GM12878 (cell line): Measurements from ENCODE around the gene TOX4. TPM values are rescaled to one million over a fixed set of nuclear protein-coding genes. Genes with fewer than 3 reads are reported as not detected.
A peak's percentile ranks its signal among the peaks of the same experiment; 100 is the strongest.
"Not testable (repeated sequence)": the region's sequence is repeated elsewhere in the genome, so short reads cannot be mapped to it uniquely, and the experiment has no call there.

Experiments
- ATAC-seq: fragments of 200-7000 bp; cut with Tn5 transposase; 3 replicates; pipeline ENCODE4 v1.9.1; 2020; ENCODE audit warnings: mild to moderate bottlenecking, moderate library complexity
- BruUV-seq: library from RNA; stranded (reverse); fragments of 400-500 nt; replicated peaks from 2 replicates; lab custom pipeline; 2021; lab: Mats Ljungman, UMichigan
- CTCF ChIA-PET: fragments of 300-600 bp; sonication (Branson Sonifier 250); formaldehyde crosslinking; extraction: SDS; loops from one replicate; lab custom pipeline; 2021; ENCODE audit warnings: inconsistent platforms; lab: Yijun Ruan, JAX
- POLR2A ChIA-PET: fragments of 350-600 bp; formaldehyde crosslinking; extraction: SDS; loops from one replicate; lab custom pipeline; 2021; ENCODE audit warnings: inconsistent platforms; lab: Charles Lee
- RAD21 ChIA-PET: fragments of 300-600 bp; sonication (Branson Sonifier 250); formaldehyde crosslinking; loops from one replicate; lab custom pipeline; 2023; ENCODE audit warnings: antibody characterized with exemption; ENCODE audit not compliant: unreplicated experiment; lab: Charles Lee
- SMC1A ChIA-PET: fragments of 300-600 bp; sonication (Branson Sonifier 250); formaldehyde crosslinking; loops from one replicate; lab custom pipeline; 2023; ENCODE audit not compliant: unreplicated experiment, uncharacterized antibody; lab: Charles Lee
- DNase-seq: peaks from one replicate; pipeline ENCODE4 v3.0.0-alpha.2; 2011; ENCODE audit warnings: low read depth, low spot score
- FAIRE-seq: peaks from 3 replicates; lab custom pipeline; 2011; peaks lifted over from hg19 to GRCh38; lab: Jason Lieb, UNC
- H2AFZ ChIP-seq: 2 replicates; pipeline ENCODE4 v1.6.0; 2011; ENCODE audit warnings: low read depth, low read length, control low read depth; ENCODE audit not compliant: control insufficient read depth
- H3K27ac ChIP-seq: 2 replicates; pipeline ENCODE4 v1.5.1; 2011; ENCODE audit warnings: control low read depth; ENCODE audit not compliant: control insufficient read depth, insufficient read depth
- H3K27me3 ChIP-seq, 2 experiments: replicated peaks in 1 of 2; 2 replicates each; pipeline versions ENCODE4 v1.6.0 to v1.6.1; 2011; ENCODE audit warnings: low read length in 1 of 2; ENCODE audit not compliant: control insufficient read depth in 2 of 2, insufficient read depth in 2 of 2
- H3K36me3 ChIP-seq, 2 experiments: 2 replicates each; pipeline ENCODE4 v1.5.1; 2011; ENCODE audit warnings: low read length in 1 of 2; ENCODE audit not compliant: control insufficient read depth in 2 of 2, insufficient read depth in 2 of 2
- H3K4me1 ChIP-seq: 2 replicates; pipeline ENCODE4 v1.6.1; 2011; ENCODE audit warnings: mild to moderate bottlenecking, low read length, moderate library complexity, mixed read lengths; ENCODE audit not compliant: control insufficient read depth, insufficient read depth
- H3K4me2 ChIP-seq: 2 replicates; pipeline ENCODE4 v1.6.0; 2011; ENCODE audit warnings: control low read depth; ENCODE audit not compliant: control insufficient read depth, insufficient read depth
- H3K4me3 ChIP-seq: fragments of 200-600 bp; sonication (generic); 2 replicates; pipeline ENCODE4 v1.5.1; 2016
- H3K79me2 ChIP-seq: 2 replicates; pipeline ENCODE4 v1.6.0; 2011; ENCODE audit warnings: low read length; ENCODE audit not compliant: control insufficient read depth, insufficient read depth
- H3K9ac ChIP-seq: 2 replicates; pipeline ENCODE4 v1.8.0; 2011; ENCODE audit warnings: low read length, control low read depth, mixed read lengths; ENCODE audit not compliant: control insufficient read depth, insufficient read depth
- H3K9me3 ChIP-seq: replicated peaks from 3 replicates; pipeline ENCODE4 v1.5.1; 2011; ENCODE audit warnings: mild to moderate bottlenecking, low read length; ENCODE audit not compliant: control insufficient read depth, insufficient read depth
- H4K20me1 ChIP-seq: 2 replicates; pipeline ENCODE4 v1.6.0; 2011; ENCODE audit not compliant: control insufficient read depth, insufficient read depth
- HSF1 ChIP-seq: fragments of 150-350 bp; IDR thresholded peaks from 2 replicates; pipeline ENCODE4 v1.6.1; 2014; ENCODE audit warnings: mild to moderate bottlenecking, low read depth, low read length
- NR2C1 ChIP-seq: fragments of 450-650 bp; IDR thresholded peaks from 2 replicates; pipeline ENCODE4 v1.6.1; 2017; ENCODE audit warnings: antibody characterized with exemption, mild to moderate bottlenecking, moderate library complexity
- POU2F2 ChIP-seq: IDR thresholded peaks from 3 replicates; pipeline ENCODE4 v1.6.1; 2011; ENCODE audit warnings: low read depth, mild to moderate bottlenecking, low read length, borderline replicate concordance
- USF1 ChIP-seq: IDR thresholded peaks from 2 replicates; pipeline ENCODE4 v1.6.1; 2011; ENCODE audit warnings: borderline replicate concordance, low read depth, mild to moderate bottlenecking, moderate library complexity, mixed read lengths, low read length; ENCODE audit not compliant: insufficient read depth; ENCODE audit errors: extremely low read length
- WGBS: methylation state at CpG from one replicate; pipeline ENCODE4 v1.1.6; 2016; ENCODE audit warnings: low lambda C conversion rate; ENCODE audit not compliant: insufficient replicate concordance, insufficient coverage; ENCODE audit errors: missing lambda C conversion rate; 5-methylcytosine and 5-hydroxymethylcytosine counted together
- in situ Hi-C: fragments of 300-500 bp; cut with MboI; formaldehyde crosslinking; loops from 9 replicates; pipeline ENCODE4 v1.14.3; 2018; ENCODE audit warnings: mixed read lengths
- intact Hi-C: fragments of 100-400 bp; cut with micrococcal nuclease; formaldehyde crosslinking; loops from one replicate; pipeline ENCODE4 v1.14.2; 2022; ENCODE audit not compliant: unreplicated experiment
- polyA plus RNA-seq, 11 experiments: library from polyadenylated mRNA; depleted of rRNA in 4 of 11; unstranded in 6 of 11; stranded (reverse) in 5 of 11; fragments of >200 nt; fragmentation: Nextera tagmentation in 4 of 11; fragmentation: Illumina TruSeq in 1 of 11; extraction: Ambion mirVana in 4 of 11; extraction: Trizol in 1 of 11; gene quantifications; 1 replicate in 1 of 11; 2 replicates in 10 of 11; pipeline versions ENCODE4 v1.2.1 to v1.2.3, GENCODE V29; 2011 to 2016; ENCODE audit warnings: inconsistent platforms in 2 of 11, missing spikeins in 2 of 11, low read depth in 1 of 11
- total RNA-seq, 4 experiments: library from RNA; depleted of rRNA in 3 of 4; stranded (reverse); fragments of >200 nt in 3 of 4; fragmentation: Illumina TruSeq in 1 of 4; extraction: Trizol in 1 of 4; gene quantifications; 2 replicates each; pipeline versions ENCODE4 v1.2.1 to v1.2.3, GENCODE V29; 2013 to 2021
- TF ChIP-seq, protein P1 (sequence below): IDR thresholded peaks from 2 replicates; pipeline ENCODE4 v1.6.1; 2012; ENCODE audit warnings: mild to moderate bottlenecking, low read depth, low read length

TOX4 gene
- total and polyA plus RNA-seq, 10 of the 15 experiments (the other 5 are each of a cell fraction or from before 2014, with no cell fraction given) = 18.4 to 113 (median 55.2) TPM

GRCh38 chr14:21440859-21441258, 36.1 kb upstream of the TOX4 start (continued):
- TF ChIP-seq USF1 = no peak

GRCh38 chr14:21442657-21443056, 34.3 kb upstream of the TOX4 start:
- intact Hi-C loops, H3K4me1 ChIP-seq, H3K4me2 ChIP-seq, H2AFZ ChIP-seq, H3K9ac ChIP-seq, H3K4me3 ChIP-seq, SMC1A ChIA-PET, in situ Hi-C loops, RAD21 ChIA-PET, BruUV-seq, FAIRE-seq, H3K9me3 ChIP-seq, ATAC-seq, DNase-seq, H3K27ac ChIP-seq, H3K27me3 ChIP-seq, H3K36me3 ChIP-seq, POLR2A ChIA-PET, H4K20me1 ChIP-seq: not testable (repeated sequence)
- CTCF ChIA-PET = interaction anchor here (1.1 kb wide), 1 partner anchor 13 kb away, joined by 4 read pairs; the partner anchor contains the start of gene CHD8
- peaks cover 53% of the 10 kb centered on the region for H3K79me2 ChIP-seq
- no CpG with 5 or more reads among the region's 1 CpG for WGBS

DNA sequence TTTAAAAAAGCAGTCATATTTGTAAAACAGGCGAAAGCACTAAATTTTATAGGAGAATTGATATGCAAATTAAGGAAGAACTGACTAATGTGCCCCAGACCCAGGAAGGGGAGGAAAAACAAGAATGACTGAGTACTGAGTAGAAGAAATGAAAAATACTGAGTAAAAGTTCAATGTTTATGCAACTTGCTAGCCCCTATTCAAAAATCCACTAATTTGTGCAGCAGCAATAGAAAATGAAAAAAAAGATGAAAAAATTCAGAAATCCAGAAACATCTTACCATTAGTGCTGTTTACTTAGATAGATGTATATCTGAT, 27.1 kb upstream of the TOX4 start:
- Histone ChIP-seq H2AFZ (no peak overlapping the region), H3K9ac (no peak overlapping the region), H3K4me3 (peak overlapping the region; percentile 41; the same call in 1 of the 2 replicates), H3K27ac (peak overlapping the region; percentile 62; the same call in 1 of the 2 replicates), H3K79me2 (peaks cover 85% of the 10 kb centered on the region), H3K9me3 (no peaks in the 10 kb centered on the region), H3K4me1 (peaks cover 12% of the 10 kb centered on the region), H4K20me1 (no peaks in the 10 kb centered on the region), H3K4me2 (peak overlapping the region; percentile 85), H3K36me3 (peaks cover 0 to 1% of the 10 kb centered on the region in 2 experiments; a peak in 2 of 4 replicates), H3K27me3 (no peaks in the 10 kb centered on the region)
- ATAC-seq (no peak; the same call in 2 of the 3 replicates), FAIRE-seq (no peak), DNase-seq (no peak)
- 0% methylated on average over 1 of the region's 1 CpG for WGBS
- ChIA-PET POLR2A (interaction anchor here (0.6 to 7.3 kb wide), 3 partner anchors 12 to 1289 kb away, joined by 4 to 82 read pairs (median 18); no protein-coding TSS in a partner anchor), SMC1A (interaction anchor here (1.1 to 2.9 kb wide), 4 partner anchors 13 to 77 kb away, joined by 3 to 22 read pairs (median 4); partner anchors contain the start of genes RAB2B, SALL2 and TOX4), RAD21 (interaction anchor here (3.0 kb wide), 1 partner anchor 13 kb away, joined by 11 read pairs; no protein-coding TSS in a partner anchor), CTCF (interaction anchor here (0.6 to 1.3 kb wide), 5 partner anchors 8 to 106 kb away, joined by 3 to 6 read pairs (median 4); no protein-coding TSS in a partner anchor)
- intact Hi-C loops (no loop called here), in situ Hi-C loops (no loop called here)
- BruUV-seq = no TSS peak
- TF ChIP-seq, protein P1, sequence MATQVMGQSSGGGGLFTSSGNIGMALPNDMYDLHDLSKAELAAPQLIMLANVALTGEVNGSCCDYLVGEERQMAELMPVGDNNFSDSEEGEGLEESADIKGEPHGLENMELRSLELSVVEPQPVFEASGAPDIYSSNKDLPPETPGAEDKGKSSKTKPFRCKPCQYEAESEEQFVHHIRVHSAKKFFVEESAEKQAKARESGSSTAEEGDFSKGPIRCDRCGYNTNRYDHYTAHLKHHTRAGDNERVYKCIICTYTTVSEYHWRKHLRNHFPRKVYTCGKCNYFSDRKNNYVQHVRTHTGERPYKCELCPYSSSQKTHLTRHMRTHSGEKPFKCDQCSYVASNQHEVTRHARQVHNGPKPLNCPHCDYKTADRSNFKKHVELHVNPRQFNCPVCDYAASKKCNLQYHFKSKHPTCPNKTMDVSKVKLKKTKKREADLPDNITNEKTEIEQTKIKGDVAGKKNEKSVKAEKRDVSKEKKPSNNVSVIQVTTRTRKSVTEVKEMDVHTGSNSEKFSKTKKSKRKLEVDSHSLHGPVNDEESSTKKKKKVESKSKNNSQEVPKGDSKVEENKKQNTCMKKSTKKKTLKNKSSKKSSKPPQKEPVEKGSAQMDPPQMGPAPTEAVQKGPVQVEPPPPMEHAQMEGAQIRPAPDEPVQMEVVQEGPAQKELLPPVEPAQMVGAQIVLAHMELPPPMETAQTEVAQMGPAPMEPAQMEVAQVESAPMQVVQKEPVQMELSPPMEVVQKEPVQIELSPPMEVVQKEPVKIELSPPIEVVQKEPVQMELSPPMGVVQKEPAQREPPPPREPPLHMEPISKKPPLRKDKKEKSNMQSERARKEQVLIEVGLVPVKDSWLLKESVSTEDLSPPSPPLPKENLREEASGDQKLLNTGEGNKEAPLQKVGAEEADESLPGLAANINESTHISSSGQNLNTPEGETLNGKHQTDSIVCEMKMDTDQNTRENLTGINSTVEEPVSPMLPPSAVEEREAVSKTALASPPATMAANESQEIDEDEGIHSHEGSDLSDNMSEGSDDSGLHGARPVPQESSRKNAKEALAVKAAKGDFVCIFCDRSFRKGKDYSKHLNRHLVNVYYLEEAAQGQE = no peak
- TF ChIP-seq NR2C1 (no peak), HSF1 (no peak), POU2F2 (no peak)
